DND-41 (cell line): Measurements from ENCODE around the gene NME9.

ENCODE experiments used
- ATAC-seq: fragments of 200-7000 bp; cut with Tn5 transposase; 3 replicates; pipeline ENCODE4 v1.9.1; 2021; ENCODE audit warnings: low read depth; ENCODE audit not compliant: insufficient read depth
- DNase-seq: peaks from one replicate; pipeline ENCODE4 v3.0.0-alpha.2; 2020
- H2AFZ ChIP-seq: 2 replicates; pipeline ENCODE4 v1.6.0; 2012; ENCODE audit warnings: low read depth, low read length
- H3K27ac ChIP-seq: 2 replicates; pipeline ENCODE4 v1.5.1; 2012; ENCODE audit warnings: low read length, inconsistent platforms
- H3K27me3 ChIP-seq: fragments of 200-600 bp; sonication (generic); 2 replicates; pipeline ENCODE4 v1.6.0; 2012; ENCODE audit warnings: low read length, mild to moderate bottlenecking, inconsistent platforms; ENCODE audit not compliant: insufficient read depth, poor library complexity
- H3K36me3 ChIP-seq: 2 replicates; pipeline ENCODE4 v1.5.1; 2012; ENCODE audit warnings: low read length, inconsistent platforms; ENCODE audit not compliant: insufficient read depth
- H3K4me1 ChIP-seq: 2 replicates; pipeline ENCODE4 v1.5.1; 2012; ENCODE audit warnings: mild to moderate bottlenecking, low read length; ENCODE audit not compliant: insufficient read depth
- H3K4me2 ChIP-seq: 2 replicates; pipeline ENCODE4 v1.6.0; 2012; ENCODE audit warnings: mild to moderate bottlenecking, moderate library complexity, low read length, inconsistent platforms; ENCODE audit not compliant: insufficient read depth
- H3K4me3 ChIP-seq, 2 experiments: fragments of 200-600 bp in 1 of 2; shearing (Covaris generic) in 1 of 2; 2 replicates each; pipeline ENCODE4 v1.5.1; 2012 to 2016; ENCODE audit warnings: inconsistent platforms in 2 of 2, low read length in 2 of 2, mild to moderate bottlenecking in 2 of 2, low read depth in 1 of 2, moderate library complexity in 1 of 2
- H3K79me2 ChIP-seq: 2 replicates; pipeline ENCODE4 v1.6.0; 2012; ENCODE audit warnings: low read length, inconsistent platforms; ENCODE audit not compliant: insufficient read depth
- H3K9ac ChIP-seq: 2 replicates; pipeline ENCODE4 v1.6.0; 2012; ENCODE audit warnings: low read depth, mild to moderate bottlenecking, inconsistent platforms, low read length, moderate library complexity
- H3K9me3 ChIP-seq: 2 replicates; pipeline ENCODE4 v1.5.1; 2012; ENCODE audit warnings: low read length, moderate library complexity, mild to moderate bottlenecking, inconsistent platforms; ENCODE audit not compliant: insufficient read depth, severe bottlenecking
- H4K20me1 ChIP-seq: 2 replicates; pipeline ENCODE4 v1.6.0; 2012; ENCODE audit warnings: low read length; ENCODE audit not compliant: insufficient read depth
- CTCF ChIP-seq: IDR thresholded peaks from 2 replicates; pipeline ENCODE4 v1.5.1; 2012; ENCODE audit warnings: borderline replicate concordance, low read length, moderate library complexity, mild to moderate bottlenecking; ENCODE audit not compliant: poor library complexity, severe bottlenecking; ENCODE audit errors: extremely low read depth
- EZH2 ChIP-seq: IDR thresholded peaks from 3 replicates; pipeline ENCODE4 v1.6.1; 2012; ENCODE audit warnings: borderline replicate concordance, low read depth, mild to moderate bottlenecking, moderate library complexity, low read length, inconsistent platforms; ENCODE audit not compliant: severe bottlenecking

The NME9 gene

DNA sequence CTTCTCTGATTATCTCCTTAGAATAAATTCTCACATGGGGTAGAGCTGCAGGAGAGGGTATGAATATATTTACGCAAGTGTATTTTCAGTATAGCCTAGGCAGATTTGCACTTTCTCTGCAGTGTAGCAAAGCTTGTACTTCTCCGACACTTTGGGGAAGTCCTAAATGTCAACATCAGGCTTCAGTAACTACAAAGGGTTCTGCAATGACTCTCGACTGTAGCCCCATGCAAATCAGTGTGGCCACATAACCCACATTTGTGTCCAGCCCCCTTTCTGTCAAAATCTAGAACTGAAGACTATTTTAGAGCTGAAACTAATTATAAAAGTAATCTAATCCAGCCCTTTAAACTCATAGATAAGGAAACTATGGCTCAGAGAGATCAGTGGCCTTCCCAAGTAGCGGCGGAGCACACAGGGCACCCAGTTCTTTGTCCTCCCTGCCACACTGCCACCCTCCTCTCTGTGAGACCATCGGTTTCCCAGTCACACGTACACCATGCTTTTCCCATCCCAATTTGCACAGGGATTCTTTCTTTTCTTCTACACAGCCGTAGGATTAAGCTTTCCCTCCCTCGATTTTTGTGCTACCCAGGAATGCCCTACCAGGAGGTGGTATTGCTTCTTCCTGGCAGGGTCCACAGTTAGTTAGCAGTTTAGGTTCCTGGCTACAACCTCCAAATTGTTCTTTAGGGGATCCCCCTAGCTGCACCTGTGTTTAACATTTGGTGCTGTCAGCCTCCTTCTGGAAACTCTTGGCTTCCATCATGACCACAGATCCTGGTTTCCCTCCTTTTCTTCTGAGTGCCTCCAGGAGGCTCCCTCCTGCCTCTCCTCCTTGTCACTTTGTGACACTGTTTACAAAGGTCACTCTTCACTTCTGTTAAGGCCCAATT, 41.7 kb upstream of the NME9 start:
- no peak overlapping the region for H3K27ac ChIP-seq
- H4K20me1 ChIP-seq: no peaks in the 10 kb centered on the region; the same call in 1 of the 2 replicates
- no peaks in the 10 kb centered on the region for H3K27me3 ChIP-seq
- H3K79me2 ChIP-seq: no peaks in the 10 kb centered on the region
- no peak overlapping the region for H3K4me2 ChIP-seq
- DNase-seq (no peak), ATAC-seq (no peak)
- no peak overlapping the region for H3K9ac ChIP-seq
- no peaks in the 10 kb centered on the region for H3K36me3 ChIP-seq
- H2AFZ ChIP-seq: no peak overlapping the region
- TF ChIP-seq CTCF: no peak
- no peaks in the 10 kb centered on the region for H3K4me1 ChIP-seq
- no peak overlapping the region for H3K4me3 ChIP-seq
- H3K9me3 ChIP-seq: no peaks in the 10 kb centered on the region

DNA sequence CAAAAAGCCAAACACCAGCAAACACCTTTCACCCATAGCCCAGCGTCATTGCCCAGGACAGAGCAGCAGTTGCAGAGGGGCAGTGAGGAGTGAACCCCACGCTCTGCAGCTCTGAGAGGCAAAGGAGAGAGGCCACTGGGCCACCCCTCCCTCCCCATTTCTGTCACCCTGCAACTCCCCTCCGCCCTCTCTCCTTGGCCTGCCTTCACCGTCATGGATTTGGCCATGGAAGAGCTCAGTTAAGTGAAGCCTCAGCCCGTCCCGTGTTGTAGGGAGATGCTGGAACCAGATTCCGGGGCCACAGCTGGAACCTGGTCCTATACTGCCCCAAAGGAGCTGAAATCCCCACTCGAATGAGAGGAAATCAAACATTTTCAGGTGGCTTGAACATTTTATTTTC, 40.7 kb upstream of the NME9 start:
- no peaks in the 10 kb centered on the region for H3K36me3 ChIP-seq
- H4K20me1 ChIP-seq: no peaks in the 10 kb centered on the region; the same call in 1 of the 2 replicates
- no peak overlapping the region for H3K4me2 ChIP-seq
- no peaks in the 10 kb centered on the region for H3K27me3 ChIP-seq
- no peak overlapping the region for H3K9ac ChIP-seq
- no peak overlapping the region for H2AFZ ChIP-seq
- no peak overlapping the region for H3K27ac ChIP-seq
- H3K4me3 ChIP-seq: no peak overlapping the region
- no peaks in the 10 kb centered on the region for H3K79me2 ChIP-seq
- no peaks in the 10 kb centered on the region for H3K9me3 ChIP-seq
- TF ChIP-seq CTCF: no peak
- no peak for TF ChIP-seq EZH2
- DNase-seq (no peak), ATAC-seq (no peak)
- H3K4me1 ChIP-seq: no peaks in the 10 kb centered on the region

- Histone ChIP-seq H4K20me1 (no peaks in the 10 kb centered on the region; the same call in 1 of the 2 replicates), H3K36me3 (no peaks in the 10 kb centered on the region), H3K4me3 (no peak overlapping the region), H3K4me2 (no peak overlapping the region), H3K9me3 (no peaks in the 10 kb centered on the region), H2AFZ (no peak overlapping the region), H3K9ac (no peak overlapping the region), H3K79me2 (no peaks in the 10 kb centered on the region), H3K27ac (no peak overlapping the region), H3K4me1 (no peaks in the 10 kb centered on the region), H3K27me3 (no peaks in the 10 kb centered on the region)
- DNase-seq (no peak), ATAC-seq (no peak)
- TF ChIP-seq CTCF (no peak), EZH2 (no peak)
These were observed 39.7 kb upstream of the NME9 start for GRCh38 chr3:138369151-138369900.
